H1 (cell line): ENCODE data around the gene IRF2BP2. TPM values are rescaled to one million over a fixed set of nuclear protein-coding genes. Genes with fewer than 3 reads are reported as not detected.

ENCODE experiments used
- CTCF ChIA-PET: fragments of 300-600 bp; sonication (Branson Sonifier 250); formaldehyde crosslinking; loops from one replicate; lab custom pipeline; 2021; ENCODE audit not compliant: partially characterized antibody; lab: Charles Lee
- POLR2A ChIA-PET: fragments of 300-600 bp; sonication (Branson Sonifier 250); formaldehyde crosslinking; loops from one replicate; lab custom pipeline; 2021; ENCODE audit warnings: inconsistent platforms; ENCODE audit not compliant: partially characterized antibody; lab: Charles Lee
- DNase-seq, 2 experiments: peaks; one replicate each; pipeline versions ENCODE4 v3.0.0 to v3.0.0-alpha.2; 2010 to 2022; ENCODE audit warnings: low spot score in 2 of 2, low read depth in 1 of 2, mixed read lengths in 1 of 2
- FAIRE-seq: peaks from 2 replicates; lab custom pipeline; 2011; peaks lifted over from hg19 to GRCh38; lab: Jason Lieb, UNC
- H2AFZ ChIP-seq: 2 replicates; pipeline ENCODE4 v1.8.1; 2012; ENCODE audit warnings: low read length, inconsistent platforms
- H2AK5ac ChIP-seq: 2 replicates; pipeline ENCODE4 v1.6.1; 2013; ENCODE audit warnings: low read depth, low read length
- H2BK120ac ChIP-seq: replicated peaks from 2 replicates; pipeline ENCODE3; 2013; ENCODE audit warnings: low read depth, low read length, inconsistent platforms
- H2BK12ac ChIP-seq: 2 replicates; pipeline ENCODE4 v1.6.1; 2013; ENCODE audit warnings: low read depth, low read length
- H2BK15ac ChIP-seq: 2 replicates; pipeline ENCODE4 v1.6.1; 2013; ENCODE audit warnings: low read length
- H2BK20ac ChIP-seq: 2 replicates; pipeline ENCODE4 v1.6.1; 2013; ENCODE audit warnings: low read length
- H2BK5ac ChIP-seq: 2 replicates; pipeline ENCODE4 v1.6.1; 2013; ENCODE audit warnings: low read depth, low read length
- H3K14ac ChIP-seq: 2 replicates; pipeline ENCODE4 v1.6.1; 2013; ENCODE audit warnings: inconsistent platforms; ENCODE audit not compliant: insufficient read length
- H3K18ac ChIP-seq: 2 replicates; pipeline ENCODE4 v1.6.1; 2013; ENCODE audit warnings: low read length; ENCODE audit errors: extremely low read depth
- H3K23ac ChIP-seq: 2 replicates; pipeline ENCODE4 v1.6.1; 2013; ENCODE audit warnings: inconsistent platforms; ENCODE audit not compliant: insufficient read length
- H3K23me2 ChIP-seq: 2 replicates; pipeline ENCODE4 v1.6.1; 2013; ENCODE audit warnings: low read depth, low read length
- H3K27ac ChIP-seq: 2 replicates; pipeline ENCODE4 v1.6.1; 2011; ENCODE audit warnings: low read depth, low read length, inconsistent platforms
- H3K27me3 ChIP-seq, 4 experiments: replicated peaks in 1 of 4; 1 replicate in 1 of 4; 2 replicates in 3 of 4; pipeline versions ENCODE4 v1.6.1 to v1.8.1; 2011 to 2013; ENCODE audit warnings: low read length in 3 of 4, mild to moderate bottlenecking in 3 of 4, inconsistent platforms in 2 of 4, mixed read lengths in 2 of 4, moderate library complexity in 1 of 4; ENCODE audit not compliant: control insufficient read depth in 3 of 4, insufficient read depth in 3 of 4; ENCODE audit errors: extremely low read depth in 1 of 4
- H3K36me3 ChIP-seq, 4 experiments: 2 replicates each; pipeline versions ENCODE4 v1.6.1 to v1.8.1; 2011 to 2013; ENCODE audit warnings: mild to moderate bottlenecking in 4 of 4, low read length in 3 of 4, moderate library complexity in 2 of 4, control low read depth in 1 of 4, inconsistent platforms in 1 of 4; ENCODE audit not compliant: insufficient read depth in 4 of 4, control insufficient read depth in 2 of 4
- H3K4ac ChIP-seq: replicated peaks from 2 replicates; pipeline ENCODE3; 2013; ENCODE audit warnings: low read length, low read depth, mixed read lengths, inconsistent platforms; ENCODE audit not compliant: insufficient read length
- H3K4me1 ChIP-seq, 4 experiments: replicated peaks in 1 of 4; 1 replicate in 1 of 4; 2 replicates in 3 of 4; pipeline versions ENCODE4 v1.6.1 to v1.8.1; 2011 to 2013; ENCODE audit warnings: low read length in 3 of 4, inconsistent platforms in 2 of 4, mixed read lengths in 1 of 4; ENCODE audit not compliant: insufficient read depth in 4 of 4, control insufficient read depth in 3 of 4
- H3K4me2 ChIP-seq, 2 experiments: 2 replicates each; pipeline versions ENCODE4 v1.6.1 to v1.8.1; 2011 to 2013; ENCODE audit warnings: low read depth in 2 of 2, low read length in 2 of 2, control low read depth in 1 of 2, inconsistent platforms in 1 of 2, mild to moderate bottlenecking in 1 of 2; ENCODE audit not compliant: insufficient read depth in 1 of 2
- H3K4me3 ChIP-seq, 4 experiments: fragments of 200-600, 300-600 bp in 1 of 4; sonication (generic), shearing (Covaris generic), sonication (Bioruptor Twin) in 1 of 4; 2 replicates each; pipeline versions ENCODE4 v1.5.1 to v1.8.1; 2011 to 2016; ENCODE audit warnings: low read length in 4 of 4, low read depth in 3 of 4, control low read depth in 2 of 4, inconsistent platforms in 2 of 4, mild to moderate bottlenecking in 2 of 4, mixed read lengths in 1 of 4, moderate library complexity in 1 of 4; ENCODE audit not compliant: insufficient read depth in 2 of 4; ENCODE audit errors: extremely low read depth in 1 of 4
- H3K56ac ChIP-seq: replicated peaks from 2 replicates; pipeline ENCODE3; 2013; ENCODE audit warnings: low read depth, mild to moderate bottlenecking, mixed read lengths, low read length, inconsistent platforms; ENCODE audit not compliant: insufficient read length
- H3K79me1 ChIP-seq: 2 replicates; pipeline ENCODE4 v1.6.1; 2013; ENCODE audit warnings: low read depth, low read length, control low read depth
- H3K79me2 ChIP-seq, 2 experiments: 2 replicates each; pipeline versions ENCODE4 v1.6.1 to v1.8.1; 2012 to 2013; ENCODE audit warnings: low read length in 2 of 2, mild to moderate bottlenecking in 2 of 2, inconsistent platforms in 1 of 2; ENCODE audit not compliant: insufficient read depth in 2 of 2, control insufficient read depth in 1 of 2
- H3K9ac ChIP-seq, 4 experiments: replicated peaks in 1 of 4; 1 replicate in 1 of 4; 2 replicates in 3 of 4; pipeline versions ENCODE4 v1.6.1 to v1.8.1; 2011 to 2013; ENCODE audit warnings: low read depth in 3 of 4, low read length in 3 of 4, control low read depth in 2 of 4, mild to moderate bottlenecking in 2 of 4, moderate library complexity in 2 of 4, inconsistent platforms in 1 of 4; ENCODE audit errors: extremely low read depth in 1 of 4
- H3K9me3 ChIP-seq, 2 experiments: 2 replicates each; pipeline versions ENCODE4 v1.6.1 to v1.8.1; 2012 to 2013; ENCODE audit warnings: mild to moderate bottlenecking in 2 of 2, moderate library complexity in 2 of 2, control low read depth in 1 of 2, inconsistent platforms in 1 of 2, low read depth in 1 of 2, low read length in 1 of 2, mixed read lengths in 1 of 2; ENCODE audit not compliant: insufficient read depth in 2 of 2
- H4K20me1 ChIP-seq, 2 experiments: replicated peaks in 1 of 2; 2 replicates each; pipeline versions ENCODE3 to v1.8.1; 2011 to 2013; ENCODE audit warnings: inconsistent platforms in 2 of 2, low read length in 2 of 2, mild to moderate bottlenecking in 1 of 2; ENCODE audit not compliant: insufficient read depth in 2 of 2, control insufficient read depth in 1 of 2
- H4K5ac ChIP-seq: 2 replicates; pipeline ENCODE4 v1.6.1; 2013; ENCODE audit warnings: low read length, low read depth, mixed read lengths, inconsistent platforms; ENCODE audit not compliant: insufficient read length
- H4K8ac ChIP-seq: 2 replicates; pipeline ENCODE4 v1.8.0; 2013; ENCODE audit warnings: mild to moderate bottlenecking, moderate library complexity, low read length, inconsistent platforms; ENCODE audit not compliant: insufficient read depth; ENCODE audit errors: extremely low read depth
- H4K91ac ChIP-seq: replicated peaks from 2 replicates; pipeline ENCODE3; 2013; ENCODE audit warnings: low read length, mixed read lengths, inconsistent platforms; ENCODE audit not compliant: insufficient read length
- BACH1 ChIP-seq: IDR thresholded peaks from 2 replicates; pipeline ENCODE4 v1.6.1; 2012; ENCODE audit warnings: low read length, improper control_type of control experiment
- BCL11A ChIP-seq, 2 experiments: IDR thresholded peaks; one replicate each; pipeline ENCODE4 v1.6.1; 2011; ENCODE audit warnings: low read depth in 2 of 2, low read length in 2 of 2, mild to moderate bottlenecking in 2 of 2
- CBX8 ChIP-seq: fragments of 300-800, 300-1000 bp; sonication (generic); IDR thresholded peaks from 2 replicates; pipeline ENCODE4 v1.7.1; 2016; ENCODE audit warnings: low read depth, low read length, borderline replicate concordance
- CHD2 ChIP-seq: IDR thresholded peaks from 2 replicates; pipeline ENCODE4 v1.6.1; 2012; ENCODE audit warnings: low read length, improper control_type of control experiment
- FOSL1 ChIP-seq: IDR thresholded peaks from 2 replicates; pipeline ENCODE4 v1.6.1; 2011; ENCODE audit warnings: mild to moderate bottlenecking, low read depth, low read length, moderate library complexity; ENCODE audit not compliant: insufficient read depth
- KDM1A ChIP-seq: fragments of 200-600, 300-600 bp; sonication (generic); IDR thresholded peaks from 2 replicates; pipeline ENCODE4 v1.7.1; 2016; ENCODE audit warnings: mild to moderate bottlenecking, low read length, borderline replicate concordance
- MAX ChIP-seq: IDR thresholded peaks from 2 replicates; pipeline ENCODE4 v1.6.1; 2012; ENCODE audit warnings: inconsistent platforms
- POLR2A ChIP-seq, 2 experiments: IDR thresholded peaks; 1 replicate in 1 of 2; 2 replicates in 1 of 2; pipeline ENCODE4 v1.6.1; 2011; ENCODE audit warnings: low read depth in 2 of 2, low read length in 2 of 2, mild to moderate bottlenecking in 2 of 2; ENCODE audit errors: control extremely low read depth in 1 of 2
- RAD21 ChIP-seq, 2 experiments: IDR thresholded peaks in 1 of 2; conservative IDR thresholded peaks in 1 of 2; 2 replicates each; pipeline ENCODE4 v1.6.1; 2011; ENCODE audit warnings: low read depth in 2 of 2, low read length in 2 of 2, improper control_type of control experiment in 1 of 2, inconsistent platforms in 1 of 2, mild to moderate bottlenecking in 1 of 2, moderate library complexity in 1 of 2
- RNF2 ChIP-seq: fragments of 200-900, 300-1000 bp; sonication (generic); IDR thresholded peaks from 2 replicates; pipeline ENCODE4 v1.7.1; 2016; ENCODE audit warnings: borderline replicate concordance, low read depth, mild to moderate bottlenecking, antibody characterized with exemption, low read length; ENCODE audit not compliant: poor library complexity, severe bottlenecking; ENCODE audit errors: missing control alignments
- SAP30 ChIP-seq: fragments of 300-600 bp; sonication (generic); IDR thresholded peaks from 2 replicates; pipeline ENCODE4 v1.7.1; 2012; ENCODE audit warnings: low read length, moderate library complexity, mild to moderate bottlenecking, inconsistent platforms; ENCODE audit not compliant: insufficient read depth, insufficient replicate concordance
- SIN3A ChIP-seq, 2 experiments: IDR thresholded peaks in 1 of 2; conservative IDR thresholded peaks in 1 of 2; 2 replicates each; pipeline ENCODE4 v1.6.1; 2011 to 2012; ENCODE audit warnings: low read length in 2 of 2, improper control_type of control experiment in 1 of 2, low read depth in 1 of 2, mild to moderate bottlenecking in 1 of 2
- WGBS, 2 experiments: shearing (Covaris generic) in 1 of 2; methylation state at CpG; one replicate each; pipeline versions ENCODE4 v1.1.6 to v1.1.7; 2013 to 2015; ENCODE audit warnings: low lambda C conversion rate in 2 of 2, mixed read lengths in 2 of 2, inconsistent platforms in 1 of 2, low coverage in 1 of 2, missing lambda C conversion rate in 1 of 2; ENCODE audit not compliant: insufficient replicate concordance in 2 of 2, insufficient coverage in 1 of 2, insufficient read length in 1 of 2; ENCODE audit errors: extremely low coverage in 1 of 2, missing lambda C conversion rate in 1 of 2; 5-methylcytosine and 5-hydroxymethylcytosine counted together
- polyA plus RNA-seq, 7 experiments: library from polyadenylated mRNA; depleted of rRNA in 3 of 7; stranded (reverse) in 5 of 7; unstranded in 2 of 7; fragments of >200 nt in 5 of 7; fragments of 200-250 nt in 2 of 7; gene quantifications; 1 replicate in 5 of 7; 2 replicates in 1 of 7; 4 replicates in 1 of 7; pipeline versions ENCODE4 v1.2.1 to v1.2.3, GENCODE V29; 2011 to 2013; ENCODE audit warnings: missing spikeins in 2 of 7, mixed read lengths in 2 of 7
- total RNA-seq: library from RNA; stranded (reverse); fragmentation: NEBNext Ultra II Directional; extraction: Animal tissue kit (Norgen Biotek cat#: 25700); gene quantifications from 2 replicates; pipeline ENCODE4 v1.2.1, GENCODE V29; 2021

The IRF2BP2 gene
- total and polyA plus RNA-seq, 2 of the 8 experiments (the other 6 are each of a cell fraction or from before 2014, with no cell fraction given) = 24.9 to 67.5 TPM

GRCh38 chr1:234654002-234654733, 44.2 kb upstream of the IRF2BP2 start:
- no peak overlapping the region for H3K56ac ChIP-seq
- H3K9me3 ChIP-seq = no peaks in the 10 kb centered on the region
- no peak overlapping the region for H2BK120ac ChIP-seq
- H3K4me1 ChIP-seq = peaks cover 2 to 19% (median 14%) of the 10 kb centered on the region in 4 experiments; a peak in 6 of 7 replicates
- H2BK12ac ChIP-seq = no peak overlapping the region
- no peak overlapping the region for H3K27ac ChIP-seq
- H2BK15ac ChIP-seq = no peak overlapping the region
- CTCF ChIA-PET = no interaction called here
- no peaks in the 10 kb centered on the region for H3K79me1 ChIP-seq
- no peak for DNase-seq
- no peak overlapping the region for H4K5ac ChIP-seq
- H3K4me3 ChIP-seq = no peak overlapping the region
- H2BK20ac ChIP-seq = no peak overlapping the region
- no peak overlapping the region for H4K91ac ChIP-seq
- H3K14ac ChIP-seq = no peak overlapping the region
- H4K8ac ChIP-seq = no peak overlapping the region
- no peak overlapping the region for H2BK5ac ChIP-seq
- no peak overlapping the region for H3K4ac ChIP-seq
- H2AFZ ChIP-seq = no peak overlapping the region
- POLR2A ChIA-PET = no interaction called here
- H3K4me2 ChIP-seq = no peak overlapping the region
- no peak overlapping the region for H3K18ac ChIP-seq
- no peaks in the 10 kb centered on the region for H3K36me3 ChIP-seq
- no peaks in the 10 kb centered on the region for H4K20me1 ChIP-seq
- H3K27me3 ChIP-seq = no peaks in the 10 kb centered on the region; a peak in 1 of 7 replicates
- no peak overlapping the region for H3K9ac ChIP-seq
- H3K23me2 ChIP-seq = no peaks in the 10 kb centered on the region; the same call in 1 of the 2 replicates
- H3K79me2 ChIP-seq = no peaks in the 10 kb centered on the region
- FAIRE-seq = no peak
- 91% methylated on average over 3 of the region's 3 CpGs; no CpG with 5 or more reads in 1 of the 2 experiments for WGBS, 2 experiments
- H3K23ac ChIP-seq = no peak overlapping the region
- H2AK5ac ChIP-seq = no peak overlapping the region
- TF ChIP-seq MAX (no peak), RAD21 (IDR thresholded peaks at IDR 0.05 in 1 of 2, conservative IDR thresholded peaks at IDR 0.05 in 1 of 2; ENCODE audit: low read depth in 2 of 2, low read length in 2 of 2) (no peak), RNF2 (no peak), SAP30 (no peak), BACH1 (no peak), CBX8 (no peak), BCL11A (IDR thresholded peaks at IDR 0.05; ENCODE audit: low read depth in 2 of 2, low read length in 2 of 2) (no peak), KDM1A (no peak), SIN3A (conservative IDR thresholded peaks at IDR 0.05 in 1 of 2, IDR thresholded peaks at IDR 0.05 in 1 of 2; ENCODE audit: low read depth in 1 of 2, low read length in 2 of 2) (no peak), POLR2A (IDR thresholded peaks at IDR 0.05; ENCODE audit: control extremely low read depth in 1 of 2, low read depth in 2 of 2, low read length in 2 of 2) (no peak), CHD2 (no peak), FOSL1 (no peak)
